GM21423 (cell line): ENCODE results near the gene NAB1.

Source experiments
- ATAC-seq: cut with Tn5 transposase; IDR thresholded peaks from one replicate; pipeline ENCODE4 v1.9.1; 2021; ENCODE audit warnings: mild to moderate bottlenecking, moderate library complexity; ENCODE audit not compliant: unreplicated experiment

The NAB1 gene

DNA sequence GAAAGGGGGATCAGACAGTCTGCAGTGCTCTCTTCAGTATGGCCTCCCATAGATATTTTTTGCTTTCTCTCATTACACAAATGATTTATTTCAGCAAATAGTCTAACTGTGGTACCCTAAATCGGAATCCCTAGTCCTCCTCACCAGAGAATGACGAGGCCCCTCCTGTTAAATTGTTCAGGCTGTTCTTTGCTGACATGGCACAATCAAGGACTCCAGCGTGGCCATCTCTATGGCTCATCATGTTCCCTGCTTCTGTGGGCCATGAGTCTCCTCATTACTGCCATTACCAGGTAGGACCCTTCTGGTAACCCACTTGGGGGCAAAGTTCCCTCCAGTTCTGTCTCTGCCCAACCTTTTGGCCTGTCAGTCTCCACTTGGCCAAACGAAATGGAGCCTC, 62.2 kb downstream of the NAB1 start:
- no peak for ATAC-seq

DNA sequence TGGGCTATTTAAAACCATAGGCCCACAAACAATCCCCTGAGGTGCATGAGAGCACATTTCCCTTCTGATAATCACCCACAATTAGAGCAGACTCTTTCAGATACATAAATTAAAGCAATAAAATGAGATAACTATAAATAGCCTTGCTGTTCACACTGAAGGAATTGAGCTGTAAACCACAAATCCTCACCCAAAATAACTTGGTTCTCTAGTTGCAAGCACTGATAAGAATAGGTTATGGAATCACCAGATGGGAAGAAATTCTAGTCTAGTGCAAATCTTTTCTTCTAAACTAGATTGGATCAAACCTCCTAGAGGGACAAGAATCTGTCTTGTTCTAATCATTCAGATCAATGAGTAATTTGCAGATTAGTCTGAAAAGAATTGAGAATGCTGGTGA, 64.6 kb downstream of the NAB1 start:
- ATAC-seq: no peak

DNA sequence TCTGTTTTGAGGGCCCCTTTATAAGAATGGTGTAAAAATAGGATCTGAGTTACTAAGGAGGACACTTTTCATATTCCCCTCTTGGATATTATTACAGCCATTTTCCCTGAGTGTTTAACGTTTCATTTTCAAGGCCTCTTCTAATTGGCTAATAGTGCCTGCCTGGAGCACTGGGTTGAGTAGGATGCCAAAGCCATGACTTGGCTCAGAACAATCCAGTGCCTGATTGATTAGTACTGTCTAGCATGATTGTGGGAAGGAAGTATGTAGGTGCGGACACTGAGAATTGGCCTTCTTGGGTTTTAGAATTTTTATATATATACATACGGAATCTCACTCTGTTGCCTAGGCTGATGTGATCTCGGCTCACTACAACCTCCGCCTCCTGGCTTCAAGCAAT, 66.1 kb downstream of the NAB1 start:
- ATAC-seq: no peak

DNA sequence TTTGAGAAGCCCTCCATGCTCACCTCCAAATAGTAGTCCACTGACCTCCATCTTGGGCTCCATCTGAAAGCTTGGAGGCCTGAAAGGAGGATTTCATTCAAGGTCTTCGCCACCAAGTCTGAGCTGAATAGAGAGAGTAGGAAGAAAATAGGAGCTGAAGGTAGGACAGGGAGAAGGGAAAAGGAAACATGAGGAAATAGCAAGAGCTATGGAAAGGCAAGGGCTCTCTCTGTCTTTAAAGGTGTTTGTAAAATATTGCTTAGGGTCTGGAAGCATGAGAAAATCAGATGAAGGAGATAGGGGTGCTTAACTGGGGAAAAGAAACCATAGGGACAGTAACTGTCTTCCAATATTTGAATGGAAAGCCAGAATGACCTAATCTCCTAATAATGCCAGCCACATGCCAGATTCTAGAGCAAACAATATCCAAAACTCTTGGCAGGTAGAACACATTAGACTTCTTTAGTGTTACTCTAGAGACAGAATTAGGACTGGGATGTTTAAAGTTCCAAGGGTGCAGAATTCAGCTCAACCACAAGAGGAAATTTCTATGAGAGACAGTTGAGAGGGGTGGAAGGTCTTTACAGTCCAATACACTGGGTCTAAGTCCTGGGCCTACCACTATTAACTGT, 67.4 kb downstream of the NAB1 start:
- no peak for ATAC-seq

DNA sequence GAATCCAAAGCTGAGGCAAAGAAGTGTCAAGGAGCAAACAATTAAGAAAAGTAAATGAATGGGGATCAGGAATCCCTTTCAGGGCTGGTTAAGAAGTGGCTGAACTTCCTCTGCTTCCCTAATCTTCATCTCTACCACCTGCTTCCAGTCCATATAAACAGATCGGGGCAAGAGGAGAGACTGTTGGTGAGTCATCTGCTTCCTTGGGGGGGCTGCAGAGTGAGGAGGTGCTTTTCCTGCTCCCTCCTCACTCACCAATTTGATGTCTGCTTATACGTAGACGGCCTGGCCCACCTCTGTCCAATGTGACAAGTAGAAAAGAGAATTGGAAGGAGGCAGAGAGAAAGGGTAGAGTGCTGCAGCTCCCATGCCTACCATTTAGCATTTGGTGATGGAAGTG, 68.4 kb downstream of the NAB1 start:
- no peak for ATAC-seq

DNA sequence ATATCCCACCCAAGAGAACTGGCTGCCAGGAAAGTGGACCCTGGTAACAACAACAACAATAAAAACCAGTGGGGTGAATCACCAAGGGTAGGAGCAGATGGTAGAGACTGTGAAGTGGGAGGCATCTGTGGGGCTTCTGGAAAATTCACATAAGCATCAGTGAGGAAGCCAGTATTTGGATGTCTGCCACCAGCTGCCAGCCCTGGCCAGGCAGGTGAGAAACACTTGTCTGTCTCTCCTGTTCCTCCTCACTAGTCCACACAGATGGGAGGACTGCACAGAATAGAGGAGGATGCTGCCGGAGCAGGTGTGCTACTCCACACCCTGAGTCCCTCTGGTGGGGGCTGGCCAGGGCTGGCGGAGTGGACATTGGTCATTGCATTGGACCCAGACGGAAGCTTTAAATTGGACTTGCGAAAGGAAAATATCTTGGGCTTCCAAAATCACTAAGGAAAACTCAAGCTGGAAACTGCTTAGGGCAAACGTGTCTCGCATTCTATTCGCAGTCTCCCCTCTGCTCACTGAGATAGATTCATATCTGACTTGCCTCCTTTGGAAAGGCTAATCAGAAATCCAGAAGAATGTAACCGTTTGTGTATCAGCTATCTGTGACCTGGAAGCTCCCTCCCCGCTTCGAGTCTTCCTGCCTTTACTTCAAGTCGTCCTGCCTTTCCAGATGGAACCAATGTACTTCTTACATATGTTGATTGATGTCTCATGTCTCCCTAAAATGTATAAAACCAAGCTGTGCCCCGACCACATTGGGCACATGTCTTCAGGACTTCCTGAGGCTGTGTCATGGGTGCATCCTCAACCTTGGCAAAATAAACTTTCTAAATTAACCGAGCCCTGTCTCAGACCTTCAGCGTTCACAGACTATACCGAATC, 69.1 kb downstream of the NAB1 start:
- no peak for ATAC-seq

DNA sequence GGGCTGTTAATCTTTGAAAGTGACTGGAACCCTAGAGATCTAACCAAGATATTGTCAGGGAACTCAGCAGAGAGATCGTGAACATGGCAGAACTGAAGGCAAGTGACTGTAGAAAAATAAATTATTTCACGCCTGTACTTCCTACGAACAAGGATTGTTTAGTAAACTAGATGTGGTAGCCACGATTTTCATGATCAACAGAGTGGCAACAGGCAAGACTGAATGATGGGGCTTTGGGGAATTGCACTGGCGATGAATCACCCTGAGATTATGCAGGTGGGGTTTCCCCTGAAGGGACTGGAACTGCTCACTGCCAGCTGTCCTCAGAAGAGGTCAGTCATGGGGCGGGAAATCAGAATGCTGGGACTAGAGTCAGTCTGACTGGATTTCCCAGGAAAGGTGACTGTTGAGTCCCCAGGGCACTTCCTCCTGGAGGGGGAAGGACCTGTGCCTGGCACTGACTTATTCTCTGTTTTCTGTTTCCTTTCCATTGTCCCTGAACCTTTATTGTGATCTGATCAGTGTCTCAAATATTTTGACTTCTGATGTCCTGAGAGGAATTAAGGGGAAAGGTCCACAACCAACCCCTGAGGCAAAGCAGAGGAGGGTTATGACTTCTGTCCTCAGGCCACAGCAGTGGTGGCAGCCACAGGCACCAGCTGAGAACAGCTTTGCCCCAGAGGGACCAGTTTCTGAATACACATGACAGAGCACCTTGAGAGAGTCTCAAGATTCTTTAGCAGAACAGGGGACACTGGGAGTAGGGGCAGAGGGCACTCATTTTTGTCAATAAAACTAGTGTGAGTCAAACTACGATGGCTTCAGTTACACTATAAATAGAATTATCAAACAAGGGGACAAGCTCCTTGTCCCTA, 70.0 kb downstream of the NAB1 start:
- ATAC-seq: peak; percentile 64

DNA sequence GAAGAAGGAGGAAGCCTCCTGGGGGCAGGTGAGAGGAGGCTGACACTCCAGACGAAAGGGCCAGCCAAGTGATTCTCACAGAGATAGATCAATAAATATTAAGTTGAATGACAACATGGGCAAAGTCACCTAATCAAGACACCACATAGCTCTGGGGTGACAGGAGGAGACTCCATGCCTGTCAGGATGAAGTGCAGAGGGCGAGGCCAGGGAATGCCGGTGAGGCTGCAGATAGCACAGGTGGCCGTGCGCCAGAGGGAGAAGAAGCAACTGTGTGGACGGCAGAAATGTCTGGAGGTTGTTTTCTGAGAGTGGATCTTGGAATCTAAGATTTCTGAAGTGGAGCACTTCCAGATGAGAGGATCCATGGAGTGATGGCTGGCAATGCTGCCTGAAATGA, 71.4 kb downstream of the NAB1 start:
- ATAC-seq: no peak

DNA sequence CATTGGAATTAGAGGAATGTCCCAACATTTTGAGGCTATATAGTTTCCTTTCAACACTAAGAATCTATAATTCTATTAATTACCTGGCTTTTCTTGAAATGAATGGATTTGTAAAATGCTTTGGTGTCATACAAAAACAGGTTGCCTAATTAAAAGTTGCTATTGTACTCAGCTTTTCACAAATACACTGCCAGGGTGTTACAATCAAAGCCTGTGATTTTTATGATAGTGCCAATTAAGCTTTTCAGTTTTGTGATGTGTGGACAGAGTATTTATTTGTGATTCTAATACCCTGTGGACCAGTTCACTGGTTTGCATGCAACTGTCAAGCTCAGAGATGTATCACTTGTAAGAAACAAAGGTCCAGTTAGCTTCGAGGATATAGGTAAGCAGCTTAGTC, 71.8 kb downstream of the NAB1 start:
- no peak for ATAC-seq

DNA sequence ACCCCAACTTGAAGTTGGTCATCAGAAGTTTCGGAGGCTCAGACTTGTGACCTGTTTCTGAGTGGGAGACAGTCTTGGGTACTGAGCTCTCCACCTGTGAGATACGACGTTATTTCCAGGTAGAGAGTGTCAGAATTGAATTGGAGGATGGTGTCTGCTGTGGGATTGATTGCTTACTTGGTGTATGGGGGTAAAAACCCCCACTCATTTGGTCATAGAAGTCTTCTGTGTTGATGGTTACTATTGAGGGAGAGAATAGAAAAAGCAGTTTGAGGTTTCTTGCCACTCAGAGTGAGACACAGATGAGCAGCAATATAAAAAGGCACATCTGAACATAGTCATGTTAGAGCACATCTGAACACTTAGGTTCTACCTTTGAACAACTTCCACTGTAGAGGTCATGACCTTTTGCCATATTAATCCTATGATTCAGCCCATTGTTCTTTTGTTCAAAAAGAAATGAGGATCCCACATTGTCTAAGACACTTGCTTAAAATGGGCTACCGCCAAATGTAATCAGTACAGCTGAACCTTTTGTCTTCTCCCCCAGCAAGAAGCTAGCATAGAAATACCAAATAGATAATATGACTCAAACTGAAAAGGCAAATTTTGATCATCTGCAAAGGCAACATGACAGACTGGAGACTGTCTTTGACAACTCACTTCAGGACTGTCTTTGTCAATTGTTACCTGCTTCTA, 73.3 kb downstream of the NAB1 start:
- peak; percentile 53 for ATAC-seq

DNA sequence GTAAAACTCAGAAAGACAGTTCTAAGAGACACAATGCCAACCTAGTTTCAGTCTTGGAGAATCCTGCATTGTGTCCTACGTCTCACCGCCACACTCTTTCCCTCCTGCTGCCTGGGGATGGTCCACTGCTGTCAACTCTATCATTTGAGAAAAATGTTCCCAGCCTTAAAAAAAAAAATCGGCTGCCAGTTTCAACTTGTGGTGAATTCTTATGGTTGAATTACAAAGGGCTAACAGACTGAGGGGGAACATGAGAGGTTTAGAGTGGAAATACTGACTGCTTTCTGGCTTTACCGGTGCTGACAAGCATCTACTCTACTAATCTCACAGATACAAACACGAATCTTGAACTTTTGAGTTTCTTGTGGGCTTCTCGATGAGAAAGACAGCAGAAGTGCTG, 74.0 kb downstream of the NAB1 start:
- ATAC-seq: no peak

DNA sequence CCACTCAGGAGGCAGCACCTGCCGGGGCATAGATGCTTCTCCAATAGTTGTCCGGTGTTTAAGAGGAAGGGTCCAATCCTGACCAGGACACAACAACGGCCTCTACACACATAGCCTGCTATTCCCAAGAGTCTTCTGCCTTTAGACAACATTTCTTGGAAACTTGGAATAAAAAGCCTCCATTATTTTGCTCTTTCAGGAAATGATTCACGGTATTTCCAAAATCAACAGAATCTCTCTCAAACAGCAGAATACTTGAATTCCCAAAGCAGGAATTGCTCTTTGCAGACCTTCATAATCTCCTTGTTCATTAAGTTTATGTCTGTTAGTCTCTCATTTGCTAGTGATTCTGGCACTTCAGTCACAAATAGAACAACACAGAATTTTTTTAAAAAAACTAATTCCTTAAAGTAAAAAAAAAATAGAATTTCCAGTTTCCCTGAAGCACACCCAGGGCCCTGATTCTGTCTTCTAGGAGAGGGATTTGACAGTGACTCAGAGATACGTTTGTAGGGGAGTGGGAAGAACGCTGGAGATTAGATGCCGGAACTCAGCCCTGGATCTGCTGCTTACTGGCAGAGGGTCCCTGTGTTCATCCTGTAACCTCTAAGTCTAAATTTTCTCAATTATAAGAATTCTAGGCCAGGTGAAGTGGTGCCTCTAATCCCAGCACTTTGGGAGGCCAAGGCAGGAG, 74.7 kb downstream of the NAB1 start:
- no peak for ATAC-seq

DNA sequence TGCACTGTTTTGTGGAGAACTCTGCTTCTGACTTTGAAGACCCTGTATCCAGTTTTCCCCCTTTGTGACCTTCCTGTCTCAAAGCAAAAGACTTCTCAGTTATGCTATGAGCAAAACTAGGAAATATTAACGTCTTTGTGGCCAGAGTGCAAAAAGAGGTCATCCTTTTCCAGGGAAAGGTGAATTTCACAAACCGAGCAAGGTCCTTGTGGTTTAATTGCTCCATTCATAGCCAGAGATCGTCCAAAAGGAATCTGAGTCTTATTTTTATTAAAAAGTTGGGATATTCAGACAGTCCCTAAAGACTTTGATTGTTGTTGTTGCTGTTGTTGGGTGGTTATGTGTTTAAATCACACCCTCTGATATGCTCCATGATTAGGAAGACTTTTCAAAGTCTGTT, 77.4 kb downstream of the NAB1 start:
- ATAC-seq: no peak

DNA sequence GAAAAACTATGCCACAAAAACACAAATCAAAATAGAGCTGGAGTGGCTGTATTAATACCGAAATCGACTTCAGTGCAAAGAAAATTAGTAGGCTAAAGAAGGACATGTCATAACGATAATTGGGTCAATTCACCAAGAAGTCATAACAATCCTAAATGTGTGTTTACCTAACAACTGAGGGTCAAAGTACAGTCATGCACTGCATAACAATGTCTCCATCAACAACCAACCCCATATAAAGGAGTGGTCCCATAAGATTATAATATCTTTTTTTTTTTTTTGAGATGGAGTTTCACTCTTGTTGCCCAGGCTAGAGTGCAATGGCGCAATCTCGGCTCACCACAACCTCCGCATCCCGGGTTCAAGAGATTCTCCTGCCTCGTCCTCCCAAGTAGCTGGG, 87.5 kb downstream of the NAB1 start:
- no peak for ATAC-seq

DNA sequence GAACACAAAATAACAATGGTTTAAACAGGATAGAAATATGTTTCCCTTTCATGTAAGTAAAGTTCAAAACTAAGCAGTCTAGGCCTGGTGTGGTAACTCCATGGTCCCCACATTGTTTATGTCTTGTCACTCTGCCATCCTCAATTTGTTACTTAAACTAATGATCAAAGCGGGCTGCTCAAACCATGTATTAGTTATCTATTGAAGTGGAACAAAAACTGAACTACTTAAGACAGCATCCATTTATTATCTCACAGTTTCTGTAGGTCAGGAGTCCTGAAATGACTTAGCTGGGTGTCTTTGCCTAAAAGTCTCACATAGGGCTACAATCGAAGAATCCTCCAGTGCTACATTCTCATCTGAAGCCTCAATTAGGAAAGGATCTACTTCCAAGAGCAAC, 91.6 kb downstream of the NAB1 start:
- ATAC-seq: no peak
